Panc1 (cell line): Measurements from ENCODE around the gene IL17B. TPM values are rescaled to one million over a fixed set of nuclear protein-coding genes. Genes with fewer than 3 reads are reported as not detected.

Source experiments
- ATAC-seq: fragments of 200-7000 bp; cut with Tn5 transposase; 2 replicates; pipeline ENCODE4 v1.9.1; 2020; ENCODE audit warnings: mild to moderate bottlenecking, moderate library complexity
- BruUV-seq: library from RNA; stranded (reverse); fragments of 400-500 nt; replicated peaks from 2 replicates; lab custom pipeline; 2021; lab: Mats Ljungman, UMichigan
- CTCF ChIA-PET: fragments of 300-600 bp; sonication (Branson Sonifier 250); formaldehyde crosslinking; loops from one replicate; lab custom pipeline; 2022; ENCODE audit warnings: antibody characterized with exemption; lab: Charles Lee
- POLR2A ChIA-PET: fragments of 300-600 bp; sonication (Branson Sonifier 250); formaldehyde crosslinking; loops from one replicate; lab custom pipeline; 2022; ENCODE audit warnings: antibody characterized with exemption; lab: Charles Lee
- DNase-seq: peaks from one replicate; pipeline ENCODE4 v3.0.0-alpha.2; 2010; ENCODE audit warnings: low read depth, low spot score
- H3K27ac ChIP-seq: 2 replicates; pipeline ENCODE4 v1.5.1; 2011; ENCODE audit warnings: mild to moderate bottlenecking, low read length, inconsistent platforms
- H3K27me3 ChIP-seq: fragments of 200-500 bp; sonication (Bioruptor generic); 2 replicates; pipeline ENCODE4 v1.6.0; 2014; ENCODE audit warnings: low read length, inconsistent platforms; ENCODE audit not compliant: control insufficient read depth, insufficient read depth
- H3K36me3 ChIP-seq: fragments of 200-500 bp; sonication (Bioruptor generic); 2 replicates; pipeline ENCODE4 v1.5.1; 2014; ENCODE audit warnings: inconsistent platforms, mild to moderate bottlenecking, low read length, moderate library complexity; ENCODE audit not compliant: control insufficient read depth, insufficient read depth
- H3K4me1 ChIP-seq: 2 replicates; pipeline ENCODE4 v1.5.1; 2011; ENCODE audit warnings: inconsistent platforms, mild to moderate bottlenecking, low read length, moderate library complexity; ENCODE audit not compliant: control insufficient read depth, insufficient read depth
- H3K4me3 ChIP-seq, 2 experiments: 2 replicates each; pipeline ENCODE4 v1.5.1; 2011 to 2012; ENCODE audit warnings: low read depth in 2 of 2, low read length in 2 of 2, mild to moderate bottlenecking in 2 of 2, inconsistent platforms in 1 of 2, moderate library complexity in 1 of 2
- H3K9me3 ChIP-seq: fragments of 200-500 bp; sonication (Bioruptor generic); 2 replicates; pipeline ENCODE4 v1.5.1; 2014; ENCODE audit warnings: low read depth, mild to moderate bottlenecking, inconsistent platforms, low read length, moderate library complexity; ENCODE audit not compliant: control insufficient read depth, insufficient read depth
- CTCF ChIP-seq: fragments of 450-650 bp; IDR thresholded peaks from 2 replicates; pipeline ENCODE4 v1.5.1; 2017; ENCODE audit warnings: mild to moderate bottlenecking
- POLR2AphosphoS5 ChIP-seq: IDR thresholded peaks from 2 replicates; pipeline ENCODE4 v1.6.1; 2012; ENCODE audit warnings: mild to moderate bottlenecking, low read depth, low read length, moderate library complexity
- REST ChIP-seq, 2 experiments: IDR thresholded peaks; 2 replicates each; pipeline ENCODE4 v1.6.1; 2011 to 2012; ENCODE audit warnings: low read depth in 2 of 2, control low read depth in 1 of 2, low read length in 1 of 2, mild to moderate bottlenecking in 1 of 2, moderate library complexity in 1 of 2; ENCODE audit not compliant: insufficient read depth in 1 of 2
- SIN3A ChIP-seq: IDR thresholded peaks from 2 replicates; pipeline ENCODE4 v1.6.1; 2012; ENCODE audit warnings: low read depth, mild to moderate bottlenecking, low read length, moderate library complexity, borderline replicate concordance; ENCODE audit not compliant: insufficient read depth
- TCF7L2 ChIP-seq: IDR thresholded peaks from 2 replicates; pipeline ENCODE4 v1.6.1; 2011; ENCODE audit warnings: mild to moderate bottlenecking, low read depth, low read length, inconsistent platforms
- in situ Hi-C: cut with HindIII; loops from 2 replicates; pipeline ENCODE4 v1.10.0; 2016; ENCODE audit warnings: low sequenced_read_pairs, low pct_unique_long_range_greater_than_20kb
- intact Hi-C: fragments of 100-400 bp; cut with micrococcal nuclease; formaldehyde crosslinking; loops from one replicate; pipeline ENCODE4 v1.10.0; 2022; ENCODE audit not compliant: unreplicated experiment
- total RNA-seq: library from RNA; stranded (reverse); gene quantifications from one replicate; pipeline ENCODE4 v1.2.1, GENCODE V29; 2021; ENCODE audit not compliant: unreplicated experiment

IL17B gene
- total RNA-seq, 1 experiment from 2014 or later: not detected

DNA sequence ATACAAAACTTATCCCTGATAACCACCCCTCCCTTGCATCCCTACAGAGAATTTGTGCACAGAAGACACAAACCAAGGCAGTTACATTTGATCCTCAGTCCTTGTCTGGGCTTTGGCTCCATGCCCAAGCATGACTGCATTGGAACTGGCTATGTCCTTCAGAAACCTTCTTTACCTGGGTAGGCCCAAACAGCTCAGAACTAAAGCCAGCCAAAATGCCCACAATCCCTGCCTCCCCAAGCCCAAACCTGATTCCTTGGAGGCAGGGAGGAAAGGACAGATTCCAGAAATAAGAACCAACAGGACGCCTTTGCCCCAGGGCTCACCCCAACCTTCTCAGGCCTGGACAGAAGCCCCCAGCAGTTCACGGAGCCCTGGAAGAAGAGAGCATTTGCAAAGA, 8.2 kb downstream of the IL17B start:
- H3K27me3 ChIP-seq: no peaks in the 10 kb centered on the region
- POLR2A ChIA-PET: interaction anchor here (0.5 kb wide), 1 partner anchor 774 kb away, joined by 7 read pairs; no protein-coding TSS in a partner anchor
- CTCF ChIA-PET: no interaction called here

GRCh38 chr5:149367972-149368645, 11.0 kb downstream of the IL17B start:
- intact Hi-C loops: no loop called here
- Histone ChIP-seq H3K4me1 (no peaks in the 10 kb centered on the region), H3K36me3 (no peaks in the 10 kb centered on the region), H3K27me3 (no peaks in the 10 kb centered on the region), H3K27ac (no peak overlapping the region), H3K9me3 (no peaks in the 10 kb centered on the region), H3K4me3 (no peak overlapping the region)
- DNase-seq (no peak), ATAC-seq (no peak)
- CTCF ChIA-PET: interaction anchor here (0.5 to 1.5 kb wide), 7 partner anchors 12 to 251 kb away, joined by 3 to 7 read pairs (median 3); no protein-coding TSS in a partner anchor
- no TSS peak for BruUV-seq
- in situ Hi-C loops: no loop called here
- POLR2A ChIA-PET: no interaction called here
- TF ChIP-seq POLR2AphosphoS5: no peak
- TF ChIP-seq TCF7L2: no peak
- TF ChIP-seq REST (IDR thresholded peaks at IDR 0.05; ENCODE audit: insufficient read depth in 1 of 2, low read depth in 2 of 2, low read length in 1 of 2): no peak
- no peak for TF ChIP-seq CTCF
- TF ChIP-seq SIN3A: no peak

More for the DNA sequence above, 8.2 kb downstream of the IL17B start:
- intact Hi-C loops: loop anchor here (1.0 kb wide), 1 partner anchor 54 kb away; no protein-coding TSS in a partner anchor
- BruUV-seq: no TSS peak
- Histone ChIP-seq H3K36me3 (no peaks in the 10 kb centered on the region), H3K4me3 (no peak overlapping the region), H3K4me1 (no peaks in the 10 kb centered on the region), H3K9me3 (no peaks in the 10 kb centered on the region), H3K27ac (no peak overlapping the region)
- no peak for ATAC-seq
- TF ChIP-seq SIN3A: no peak
- no peak for TF ChIP-seq TCF7L2
- TF ChIP-seq CTCF: no peak
- TF ChIP-seq REST (IDR thresholded peaks at IDR 0.05; ENCODE audit: insufficient read depth in 1 of 2, low read depth in 2 of 2, low read length in 1 of 2): no peak
- TF ChIP-seq POLR2AphosphoS5: no peak
- DNase-seq: no peak
- in situ Hi-C loops: no loop called here
